NCI-H2196 treated with DMSO at 0.1 percent for 48 hours (cell line): ENCODE data around the gene KIAA1328.

Experiments
- DNase-seq: peaks from one replicate; lab custom pipeline; 2025; ENCODE audit not compliant: unreplicated experiment; lab: John Stamatoyannopoulos, UW

The KIAA1328 gene

DNA sequence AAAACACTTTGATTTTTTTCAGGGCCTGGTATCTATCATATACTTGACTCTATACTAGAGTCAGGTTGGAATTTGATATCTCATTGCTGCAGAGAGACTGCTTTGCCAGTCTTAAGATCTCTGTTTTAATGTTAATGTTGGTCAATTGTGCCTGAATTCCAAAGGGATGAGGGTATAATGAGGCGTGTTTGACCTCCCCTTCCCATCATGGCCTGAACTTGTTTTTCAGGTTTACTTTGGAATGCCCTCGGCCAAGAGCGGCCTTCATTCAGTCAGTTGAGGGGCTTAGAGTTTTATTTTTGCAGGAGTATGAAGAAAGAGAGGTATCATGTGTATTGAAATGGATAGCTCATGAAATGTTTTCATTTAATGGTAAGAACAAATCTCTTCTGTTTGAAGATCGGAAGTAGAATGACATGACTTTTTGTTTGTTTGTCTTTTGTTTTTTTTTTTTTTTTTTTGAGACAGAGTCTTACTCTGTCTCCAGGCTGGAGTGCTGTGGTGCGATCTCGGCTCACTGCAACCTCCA, 119.0 kb downstream of the KIAA1328 start:
- no peak for DNase-seq

DNA sequence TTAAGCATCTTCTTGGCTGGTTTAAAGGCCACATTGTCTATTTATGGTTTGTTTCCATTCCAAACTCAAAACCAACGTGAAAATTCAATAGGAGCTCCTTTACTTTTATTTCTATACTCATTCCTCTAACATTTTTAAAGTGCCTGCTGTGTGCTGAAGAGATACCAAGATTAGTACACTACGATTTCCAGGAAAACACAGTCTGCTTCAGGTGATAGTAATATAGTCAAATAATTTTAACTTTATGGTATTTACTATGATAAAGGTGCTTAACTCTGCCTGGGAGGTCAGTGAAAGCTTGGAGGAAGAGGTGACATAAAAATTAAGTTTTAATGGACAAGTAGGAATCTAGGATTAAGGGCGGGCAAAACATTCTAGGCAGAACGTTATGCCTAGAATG, 121.4 kb downstream of the KIAA1328 start:
- no peak for DNase-seq

DNA sequence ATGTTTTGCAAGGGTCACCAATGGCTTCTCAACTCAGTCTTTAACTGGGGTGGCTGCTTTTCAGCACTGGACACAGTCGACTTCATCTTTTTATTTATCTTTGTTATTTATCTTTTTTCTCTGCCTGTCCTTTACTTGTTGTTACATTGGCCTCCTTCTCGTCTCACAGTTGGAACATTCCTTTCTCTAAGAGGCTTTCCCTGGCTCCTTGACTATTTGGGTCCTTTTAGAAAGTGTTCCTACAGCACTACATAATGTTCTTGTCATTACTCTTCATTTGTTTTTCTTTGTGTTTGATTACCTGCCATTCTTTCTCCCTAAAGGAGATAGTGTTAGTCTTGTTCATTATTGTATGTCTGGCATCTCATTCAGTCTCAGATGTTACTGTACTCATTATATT, 122.0 kb downstream of the KIAA1328 start:
- no peak for DNase-seq

DNA sequence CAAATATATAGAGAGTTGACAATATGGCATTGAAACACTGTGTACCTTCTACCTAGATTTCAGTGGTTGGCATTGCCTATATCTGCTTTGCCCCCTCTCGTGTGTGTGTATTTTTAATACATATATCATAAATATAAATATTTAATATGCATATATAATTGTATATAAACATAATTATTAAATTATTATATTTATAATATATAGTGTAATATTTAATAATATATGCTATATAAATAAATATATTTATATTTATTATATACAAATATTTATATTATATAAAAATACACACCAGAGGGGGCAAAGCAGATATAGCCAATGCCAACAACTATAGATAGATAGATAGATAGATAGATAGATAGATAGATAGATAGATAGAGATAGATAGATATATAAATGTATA, 124.1 kb downstream of the KIAA1328 start:
- DNase-seq = no peak

DNA sequence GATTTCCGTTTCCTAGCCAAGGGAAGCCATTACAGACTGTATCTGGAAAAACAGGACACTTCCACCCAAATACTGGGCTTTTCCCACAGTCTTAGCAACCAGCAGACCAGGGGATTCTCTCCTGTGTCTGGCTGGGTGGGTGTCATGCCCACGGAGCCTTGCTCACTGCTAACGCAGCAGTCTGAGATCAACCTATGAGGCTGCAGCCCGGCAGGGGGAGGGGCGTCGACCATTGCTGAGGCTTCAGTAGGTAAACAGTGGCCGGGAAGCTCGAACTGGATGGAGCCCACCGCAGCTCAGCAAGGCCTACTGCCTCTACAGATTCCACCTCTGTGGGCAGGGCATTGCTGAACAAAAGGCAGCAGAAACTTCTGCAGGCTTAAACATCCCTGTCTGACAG, 131.1 kb downstream of the KIAA1328 start:
- DNase-seq = no peak

DNA sequence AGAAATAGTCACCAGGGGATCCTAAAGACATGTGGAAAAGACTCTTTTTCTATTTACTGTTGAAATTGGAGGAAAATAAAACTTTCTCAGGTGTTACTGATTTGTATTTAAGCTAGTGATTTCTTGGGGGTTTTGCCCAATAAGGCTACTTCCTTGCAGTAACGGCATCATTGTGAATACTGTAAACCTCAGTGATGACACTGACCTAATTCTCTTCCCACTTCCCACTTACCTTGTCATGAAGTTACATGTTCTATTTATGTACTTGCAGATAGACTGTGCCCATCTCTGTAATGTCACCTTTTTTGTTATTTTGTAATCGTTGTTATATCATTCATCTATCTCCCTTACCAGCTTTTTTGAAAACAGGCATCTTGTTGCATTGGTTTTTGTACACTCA, 134.5 kb downstream of the KIAA1328 start:
- DNase-seq = no peak

DNA sequence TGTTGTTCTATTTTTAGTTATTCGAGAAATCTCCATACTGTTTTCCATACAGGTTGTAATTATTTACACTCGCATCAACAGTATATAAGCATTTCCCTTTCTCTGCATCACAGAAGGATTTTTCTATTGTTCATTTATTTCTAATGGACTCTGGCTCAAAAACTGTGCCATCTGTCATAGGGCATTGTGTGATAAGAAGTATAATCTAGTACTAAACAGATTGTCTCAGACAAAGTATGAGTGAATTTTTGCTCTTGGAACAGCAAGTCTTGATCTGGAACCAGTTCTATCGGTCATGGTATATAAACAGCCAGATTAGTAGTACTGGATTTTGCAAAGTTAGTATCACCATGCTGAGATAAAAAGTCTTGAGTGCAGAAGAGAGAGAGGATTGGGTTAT, 145.8 kb downstream of the KIAA1328 start:
- DNase-seq = no peak

DNA sequence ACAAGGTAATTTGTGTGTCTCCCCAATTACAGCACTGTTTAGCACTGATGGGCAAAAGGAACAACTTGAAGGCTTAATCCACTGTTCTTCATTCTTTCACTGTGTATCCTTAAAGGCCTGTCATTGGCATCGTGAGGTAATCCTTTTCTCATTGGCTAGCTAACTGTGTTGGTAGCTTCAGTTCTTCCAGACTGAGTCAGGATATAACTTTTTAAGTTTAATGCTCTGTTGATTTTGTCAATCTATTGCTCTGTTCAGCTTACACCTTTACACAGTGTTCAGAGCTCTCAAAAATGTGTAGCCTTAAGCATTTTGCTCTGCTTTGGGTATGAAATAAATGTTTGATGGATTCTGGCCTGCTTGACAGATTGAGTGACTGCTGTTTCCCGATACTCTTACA, 148.2 kb downstream of the KIAA1328 start:
- DNase-seq = no peak

DNA sequence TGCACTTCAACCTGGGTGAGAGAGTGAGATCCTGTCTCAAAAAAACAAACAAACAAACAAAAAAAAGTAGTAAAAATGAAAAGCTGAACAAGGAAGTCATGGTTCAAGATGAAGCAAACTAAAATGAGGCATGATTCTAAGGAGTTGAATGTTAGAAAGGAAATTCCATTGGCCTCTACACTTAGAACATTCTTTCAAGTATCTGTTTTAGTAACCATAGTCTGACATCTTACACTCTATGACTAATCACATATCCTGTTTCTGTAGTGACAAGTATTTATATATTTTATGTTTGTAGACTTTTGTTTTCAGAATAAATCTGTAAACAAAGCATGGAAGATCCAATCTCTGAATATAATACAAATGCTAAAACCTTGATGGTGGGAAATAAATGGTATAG, 164.1 kb downstream of the KIAA1328 start:
- no peak for DNase-seq

DNA sequence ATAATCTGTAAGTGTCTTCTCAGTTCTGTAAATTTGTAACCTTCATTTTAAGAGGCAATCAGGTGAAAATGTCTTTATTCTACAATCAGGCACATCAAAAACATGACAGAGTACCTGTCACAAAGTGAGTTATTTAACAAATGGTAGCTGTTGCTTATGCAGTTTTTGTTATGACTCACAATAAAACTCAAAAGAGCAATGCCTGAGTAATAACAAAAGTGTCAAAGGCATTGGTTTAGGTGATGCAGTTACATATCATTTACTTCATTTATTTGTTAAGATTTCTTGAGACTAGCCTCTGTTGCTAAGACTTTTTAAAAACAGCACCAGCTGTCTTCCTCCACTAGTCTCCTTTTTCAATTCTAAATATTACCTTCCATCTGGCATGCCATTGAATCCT, 177.8 kb downstream of the KIAA1328 start:
- no peak for DNase-seq

DNA sequence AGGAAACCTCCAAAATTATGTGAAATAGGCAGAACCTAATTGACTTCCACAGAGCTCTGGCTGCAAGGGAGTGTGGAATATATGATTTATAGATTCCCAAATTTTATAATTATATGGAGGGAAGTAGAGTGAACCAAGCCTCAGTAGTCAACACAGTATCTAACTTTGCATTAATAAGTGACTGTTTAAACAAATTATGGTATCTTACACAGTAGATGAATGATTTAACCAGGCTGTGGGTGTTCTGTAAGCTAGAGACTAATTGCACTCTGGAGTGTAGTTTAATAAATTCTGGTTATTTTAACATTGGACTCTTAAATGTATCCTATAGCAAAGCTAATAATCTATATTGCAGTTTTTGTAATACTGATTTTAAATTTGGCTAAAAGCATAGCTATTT, 183.5 kb downstream of the KIAA1328 start:
- no peak for DNase-seq

DNA sequence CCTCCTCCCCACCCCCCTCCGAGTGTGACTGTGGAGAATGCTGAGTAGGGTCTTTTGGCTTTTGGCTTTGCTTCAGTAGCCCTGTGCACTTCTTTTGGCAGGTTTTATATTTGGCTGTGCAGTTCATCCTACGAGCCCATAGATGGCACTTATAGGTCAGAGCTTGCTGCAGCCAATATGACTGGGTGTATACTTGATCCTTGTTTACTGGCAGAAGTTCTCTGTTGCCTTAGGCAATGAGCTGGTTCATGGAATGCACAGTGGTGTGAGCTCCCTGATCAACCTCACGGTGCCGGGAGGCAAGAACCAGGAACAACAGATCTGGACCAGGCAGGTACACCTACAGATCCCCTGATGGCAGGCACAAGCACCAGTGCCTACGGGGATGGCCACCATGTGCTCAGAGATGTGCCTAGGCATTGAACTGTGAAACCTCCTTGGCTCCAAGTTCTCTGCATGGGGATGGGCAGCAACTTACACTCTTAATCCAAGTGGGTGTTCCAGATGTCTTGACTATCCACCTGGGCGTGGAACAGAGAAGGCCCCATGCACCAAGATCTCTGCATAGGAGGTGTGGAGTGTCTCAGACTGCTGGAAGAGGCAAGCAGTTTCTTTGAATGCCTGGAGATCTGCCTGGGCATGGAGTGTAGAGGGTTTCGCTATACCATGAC, 190.4 kb downstream of the KIAA1328 start:
- DNase-seq = no peak

DNA sequence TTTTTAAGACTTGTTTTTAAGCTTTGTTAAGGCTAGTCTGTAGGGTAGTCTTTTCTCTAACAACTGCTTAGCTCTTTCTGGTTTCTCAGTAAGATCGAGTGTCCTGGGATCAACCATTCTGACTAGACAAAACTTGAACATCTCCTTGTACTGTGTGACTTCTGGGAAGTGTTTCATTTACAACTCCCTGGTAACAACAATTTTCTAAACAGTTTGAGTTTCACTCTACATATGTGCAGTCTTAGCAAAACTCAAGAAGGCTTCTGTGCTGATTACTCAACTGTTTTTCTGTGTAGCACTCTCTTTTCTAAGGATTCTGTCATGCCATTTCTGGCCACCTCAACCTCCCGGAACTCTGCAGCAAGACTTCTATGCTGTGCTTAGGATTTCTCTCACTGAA, 204.5 kb downstream of the KIAA1328 start:
- no peak for DNase-seq

DNA sequence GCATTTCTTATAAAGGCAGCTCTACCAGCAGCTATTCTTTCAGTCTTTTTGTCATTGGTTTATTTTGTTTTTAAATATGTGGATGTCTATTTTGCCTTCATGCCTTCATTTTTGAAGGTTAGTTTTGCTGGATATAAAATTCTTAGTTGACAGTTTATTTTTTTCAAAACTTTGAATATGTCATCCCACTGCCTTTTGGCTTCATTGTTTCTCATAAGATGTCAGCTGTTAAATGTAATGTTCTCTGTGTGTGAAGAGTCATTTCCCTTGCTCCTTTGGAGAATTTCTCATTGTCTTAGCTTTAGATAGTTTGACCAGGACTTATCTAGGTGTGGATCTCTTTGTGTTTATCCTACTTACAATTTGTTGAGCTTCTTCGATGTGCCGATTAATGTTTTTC, 213.5 kb downstream of the KIAA1328 start:
- no peak for DNase-seq

DNA sequence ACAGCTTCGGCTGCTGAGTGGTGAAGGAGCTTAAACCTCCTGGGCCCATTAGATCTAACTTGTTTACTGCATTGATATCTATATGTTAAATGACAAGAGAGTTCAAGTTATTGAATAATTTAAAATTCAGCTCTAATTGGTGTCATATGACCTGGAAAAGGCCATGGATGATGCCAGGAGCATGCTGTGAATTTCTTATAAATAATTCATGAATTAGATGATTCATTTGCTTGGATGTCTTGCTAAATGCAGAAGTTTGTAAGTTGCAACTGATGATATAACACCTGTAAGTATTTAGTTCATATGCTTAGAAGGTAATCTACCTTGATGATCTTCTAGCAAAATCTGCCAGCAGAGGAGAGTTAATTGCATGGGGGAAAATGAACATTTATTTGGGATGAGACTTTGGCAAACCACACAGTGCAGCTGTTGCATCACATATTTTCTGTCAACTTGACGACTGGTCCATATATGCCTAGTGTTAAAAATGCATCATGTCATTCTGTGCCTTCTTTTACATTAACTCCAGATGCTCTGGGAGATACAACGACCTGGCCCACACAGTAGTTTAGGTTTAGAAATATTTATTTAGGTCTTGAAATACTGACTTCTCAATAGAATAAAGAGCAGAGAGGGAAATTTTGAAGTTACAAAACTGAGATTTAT, 226.3 kb downstream of the KIAA1328 start:
- DNase-seq = no peak

DNA sequence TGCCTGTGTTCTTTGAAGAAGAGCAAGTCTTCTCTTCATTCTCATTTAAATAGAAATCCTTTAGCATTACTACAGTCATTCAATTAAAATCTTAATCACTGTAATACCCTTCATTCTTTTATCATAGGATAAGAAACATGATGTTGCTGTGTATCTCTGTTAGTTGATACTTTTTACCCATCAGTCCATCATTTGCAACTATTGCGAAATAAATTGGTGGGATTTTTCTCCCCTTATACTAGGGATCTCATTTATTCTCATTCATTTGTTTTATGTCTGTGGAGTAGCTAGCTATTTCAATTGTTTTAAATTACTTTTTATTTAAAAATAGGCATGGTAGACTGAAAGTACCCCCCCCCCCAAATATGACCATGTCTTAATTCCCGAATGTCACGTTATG, 235.3 kb downstream of the KIAA1328 start:
- no peak for DNase-seq

DNA sequence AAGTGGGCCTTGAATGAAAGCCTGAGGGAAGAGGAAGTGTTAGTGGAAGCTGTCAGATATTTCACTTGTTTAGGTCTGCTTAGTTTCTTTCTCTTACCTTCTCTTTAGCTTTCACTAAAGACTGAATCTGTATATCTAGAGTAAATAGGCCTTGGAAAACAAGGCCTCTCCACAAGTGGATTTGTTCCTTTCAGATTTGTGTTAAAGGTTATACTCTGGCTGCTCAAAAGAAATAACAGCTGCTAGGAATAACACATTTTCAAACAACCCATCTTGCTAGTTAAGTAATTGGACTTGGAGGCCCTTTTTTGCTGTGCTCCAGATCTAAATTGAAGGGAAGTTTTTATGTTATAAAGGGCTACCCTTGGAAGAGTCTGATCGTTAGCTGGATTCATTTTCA, 236.3 kb downstream of the KIAA1328 start:
- DNase-seq = no peak

DNA sequence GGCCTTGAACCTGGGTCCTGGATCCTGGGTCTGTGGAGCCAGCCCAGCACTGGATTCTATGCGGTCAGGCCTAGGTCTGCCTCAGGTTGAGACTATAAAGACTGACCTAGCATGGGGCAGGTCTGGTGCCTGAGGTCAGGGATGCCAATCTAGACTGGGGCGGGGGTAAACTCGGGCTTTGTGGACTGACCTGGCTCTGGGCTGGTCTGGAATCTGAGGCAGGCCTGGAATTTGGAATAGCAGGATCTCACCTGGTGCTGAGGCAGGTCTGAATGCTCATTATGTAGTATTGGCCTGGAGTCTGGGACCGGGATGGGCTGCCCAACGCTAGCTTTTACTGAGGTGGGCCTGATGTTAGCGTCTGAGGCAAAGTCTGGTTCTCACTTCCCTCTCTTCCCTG, 256.0 kb downstream of the KIAA1328 start:
- no peak for DNase-seq

DNA sequence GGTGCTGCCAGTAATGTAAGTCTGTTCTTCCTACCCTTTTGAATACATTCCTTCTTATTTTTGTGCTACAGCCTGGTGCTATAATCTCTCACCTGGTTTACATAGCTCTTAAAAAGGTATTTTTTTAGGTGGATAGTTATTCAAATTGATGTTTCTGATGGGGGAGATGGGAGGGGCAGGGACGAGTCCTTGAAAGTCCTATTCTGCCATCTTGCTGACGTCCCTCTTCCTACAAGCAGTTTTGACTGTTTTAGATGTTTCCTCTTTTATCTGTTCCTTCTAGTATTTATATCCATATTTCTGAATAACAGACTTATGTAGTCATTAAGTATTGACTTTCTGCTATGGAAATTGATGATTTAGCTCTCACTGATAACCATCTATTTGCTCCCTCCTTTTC, 256.4 kb downstream of the KIAA1328 start:
- no peak for DNase-seq

DNA sequence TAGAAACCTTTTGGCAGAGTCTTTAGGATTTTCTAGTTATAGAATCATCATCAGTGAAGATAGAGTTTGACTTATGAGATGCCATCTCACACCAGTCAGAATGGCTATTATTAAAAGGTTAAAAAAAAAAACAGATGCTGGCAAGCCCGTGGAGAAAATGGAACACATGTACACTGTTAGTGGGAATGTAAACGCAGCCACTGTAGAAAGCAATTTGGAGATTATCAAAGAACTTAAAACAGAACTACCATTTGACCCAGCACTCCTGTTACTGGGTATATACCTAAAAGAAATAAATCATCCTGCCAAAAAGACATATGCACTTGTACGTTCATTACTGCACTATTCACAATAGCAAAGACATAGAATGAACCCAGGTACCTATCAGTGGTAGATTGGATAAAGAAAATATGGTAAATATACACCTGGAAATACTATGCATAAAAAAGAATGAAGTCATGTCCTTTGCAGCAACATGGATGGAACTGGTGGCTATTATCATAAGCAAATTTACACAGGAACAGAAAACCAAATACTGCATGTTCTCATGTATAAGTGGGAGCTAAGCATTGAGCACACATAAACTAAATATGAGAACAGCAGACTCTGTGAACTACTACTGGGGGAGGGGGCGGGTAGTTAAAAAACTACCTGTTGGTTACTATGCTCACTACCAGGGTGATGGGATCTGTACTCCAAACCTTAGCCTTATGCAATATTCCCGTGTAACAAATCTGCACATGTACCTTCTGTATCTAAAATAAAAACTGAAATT, 279.0 kb downstream of the KIAA1328 start:
- DNase-seq = no peak

DNA sequence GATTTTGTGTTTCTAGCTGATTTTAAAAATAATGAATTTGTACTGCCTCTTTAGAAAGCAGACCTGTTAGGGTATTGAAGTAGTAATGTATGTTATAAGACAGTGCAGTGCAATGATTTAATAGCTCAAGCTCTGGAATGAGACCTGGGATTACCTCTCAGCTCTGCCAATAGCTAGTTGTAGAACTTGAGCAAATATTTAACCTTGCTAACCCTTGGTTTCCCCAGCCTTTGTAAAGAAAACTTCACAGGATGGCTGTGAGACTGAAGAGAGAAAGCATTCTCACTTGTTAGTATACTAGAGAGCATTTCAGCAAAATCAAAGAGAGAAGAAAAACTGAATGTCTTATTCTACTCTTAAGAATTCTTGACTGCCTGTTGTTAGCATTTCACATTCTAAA, 293.9 kb downstream of the KIAA1328 start:
- no peak for DNase-seq

DNA sequence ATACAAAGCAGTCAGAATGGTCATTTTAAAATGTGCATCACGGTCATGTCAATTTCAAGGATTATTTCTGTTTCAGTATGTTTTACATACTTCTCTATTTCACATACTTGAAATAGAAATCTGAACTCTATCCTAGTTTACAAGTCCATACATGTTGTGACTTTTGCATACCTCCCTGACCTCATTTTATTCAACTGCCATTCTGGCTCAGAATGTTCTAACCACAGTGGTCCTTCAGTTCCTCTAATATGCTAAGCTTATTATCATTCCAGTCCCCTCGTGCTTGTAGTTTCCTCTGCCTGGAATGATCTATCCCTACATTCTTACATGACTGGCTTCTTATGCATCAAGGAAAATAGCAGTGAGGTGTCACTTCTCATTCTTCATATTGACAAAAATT, 295.6 kb downstream of the KIAA1328 start:
- no peak for DNase-seq
